GM18507 (cell line): Measurements from ENCODE around the gene LANCL1.

ENCODE experiments used
- DNase-seq: peaks from one replicate; pipeline ENCODE4 v3.0.0; 2011; ENCODE audit warnings: low read depth; ENCODE audit not compliant: insufficient read length; ENCODE audit errors: extremely low spot score
- FAIRE-seq: peaks from 2 replicates; lab custom pipeline; 2011; peaks lifted over from hg19 to GRCh38; lab: Jason Lieb, UNC

LANCL1 gene

DNA sequence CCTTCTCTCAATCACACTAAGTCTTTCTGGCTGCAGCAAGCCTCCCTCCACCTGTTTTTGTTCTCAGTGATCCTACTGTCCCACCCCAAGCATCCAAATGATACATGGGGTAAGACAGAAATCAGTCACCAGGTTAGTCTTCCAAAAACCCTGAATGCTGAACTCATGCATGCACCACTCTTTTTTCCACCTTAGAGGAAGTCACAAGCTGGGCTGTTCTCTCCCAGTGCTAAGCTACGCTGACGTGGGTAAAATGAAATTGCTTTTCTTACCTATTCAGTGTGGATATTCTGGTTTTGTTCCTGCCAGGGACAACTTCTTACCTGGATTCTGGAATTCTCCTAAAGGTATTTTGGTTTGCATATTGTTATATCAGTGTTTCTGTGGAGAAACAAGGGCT lies 54.2 kb downstream of the LANCL1 start:
- FAIRE-seq = no peak
- no peak for DNase-seq

DNA sequence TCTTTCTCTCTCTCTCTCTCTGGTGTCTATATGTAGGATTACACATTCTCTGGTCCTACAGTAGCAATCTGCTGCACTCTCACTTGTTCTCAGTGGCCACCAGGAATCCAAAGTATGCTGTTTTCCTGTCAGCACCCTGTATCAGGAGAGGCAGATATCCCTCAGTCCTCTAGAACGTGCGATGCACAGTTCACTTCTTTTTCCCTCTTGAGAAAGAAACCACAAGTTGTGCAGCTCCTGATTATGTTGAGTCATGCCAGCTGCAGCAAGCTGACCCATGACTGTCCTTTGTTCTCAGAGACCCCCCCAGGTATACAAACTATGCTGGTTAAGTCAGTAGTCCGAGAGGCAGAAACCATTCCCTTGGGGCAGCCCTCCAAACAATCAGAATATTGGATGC lies 54.6 kb downstream of the LANCL1 start:
- DNase-seq (no peak), FAIRE-seq (no peak)

DNA sequence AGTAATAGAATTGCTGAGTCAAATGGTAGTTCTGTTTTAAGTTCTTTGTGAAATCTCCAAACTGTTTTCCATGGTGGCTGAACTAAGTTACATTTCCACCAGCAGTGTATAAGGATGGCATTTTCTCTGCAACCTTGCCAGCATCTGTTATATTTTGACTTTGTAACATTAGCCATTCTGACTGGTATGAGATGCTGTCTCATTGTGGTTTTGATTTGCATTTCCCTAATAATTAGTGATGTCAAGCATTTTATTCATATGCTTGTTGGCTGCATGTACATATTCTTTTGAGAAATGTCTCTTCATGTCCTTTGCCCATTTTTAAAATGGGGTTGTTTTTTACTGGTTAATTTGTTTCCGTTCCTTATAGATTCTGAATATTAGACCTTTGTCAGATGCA lies 63.9 kb downstream of the LANCL1 start:
- FAIRE-seq (no peak), DNase-seq (no peak)

DNA sequence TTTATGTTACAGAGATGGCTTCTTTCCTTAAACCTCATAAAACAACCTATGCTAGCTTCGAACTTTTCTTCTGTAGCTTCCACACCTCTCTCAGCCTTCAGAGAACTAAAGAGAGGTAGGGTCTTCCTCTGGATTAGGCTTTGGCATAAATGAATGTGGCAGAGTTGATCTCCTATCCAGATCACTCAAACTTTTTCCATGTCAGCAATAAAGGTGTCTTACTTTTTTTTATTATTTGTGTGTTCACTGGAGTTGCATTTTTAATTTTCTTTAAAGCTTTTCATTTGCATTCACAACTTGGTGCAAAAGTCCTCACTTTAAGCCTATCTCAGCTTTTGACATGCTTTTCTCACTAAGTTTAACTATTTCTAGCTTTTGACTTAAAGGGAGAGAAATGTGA lies 66.0 kb downstream of the LANCL1 start:
- no peak for FAIRE-seq
- no peak for DNase-seq

DNA sequence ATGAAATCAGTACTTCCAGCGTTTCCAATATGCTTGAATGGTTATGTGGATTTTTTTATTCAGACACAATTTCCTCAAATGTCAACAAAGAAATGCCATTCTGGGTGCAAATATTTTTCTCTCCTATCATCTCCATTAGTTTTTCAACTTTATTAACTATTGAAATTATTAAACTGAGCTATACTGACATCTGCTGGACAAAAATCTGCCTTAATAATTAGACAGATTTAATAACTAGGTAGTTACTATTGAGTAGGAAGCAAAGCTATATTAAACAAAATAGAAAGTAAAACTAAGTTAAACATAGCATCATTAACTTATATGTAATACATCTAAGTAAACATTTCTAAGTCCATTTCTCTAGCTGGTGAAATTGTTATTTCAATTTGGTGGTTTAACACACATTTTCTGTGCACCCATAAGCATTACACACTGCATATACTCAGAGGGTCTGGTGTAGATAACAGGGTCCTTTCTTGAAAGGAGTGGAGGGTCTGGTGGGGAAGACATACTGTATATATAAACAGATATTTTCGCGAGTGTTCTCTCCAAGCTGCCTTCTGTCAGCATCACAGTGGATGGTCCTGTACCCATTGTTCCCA lies 77.0 kb downstream of the LANCL1 start:
- DNase-seq = no peak

DNA sequence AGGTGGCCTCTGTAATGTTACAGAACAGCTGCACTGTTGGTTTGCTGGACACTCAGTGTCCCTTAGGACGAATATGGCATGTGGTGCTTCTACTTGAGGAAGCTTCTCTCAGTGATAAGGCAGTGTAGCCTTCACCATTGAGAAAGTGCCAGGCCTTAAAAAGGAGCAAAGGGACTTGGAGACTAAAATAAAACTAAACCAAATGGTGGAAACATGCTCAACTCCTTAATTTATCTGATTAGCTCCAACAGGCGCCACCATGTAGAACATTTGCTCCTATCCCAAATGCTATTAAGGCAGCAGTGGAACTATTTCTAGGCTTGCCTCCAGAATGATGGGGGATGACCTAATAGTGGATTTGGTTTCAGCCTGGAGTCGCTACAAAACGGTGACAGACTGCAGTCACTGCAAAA lies 84.1 kb downstream of the LANCL1 start:
- DNase-seq (no peak), FAIRE-seq (no peak)

More for the DNA sequence above, 77.0 kb downstream of the LANCL1 start:
- no peak for FAIRE-seq

DNA sequence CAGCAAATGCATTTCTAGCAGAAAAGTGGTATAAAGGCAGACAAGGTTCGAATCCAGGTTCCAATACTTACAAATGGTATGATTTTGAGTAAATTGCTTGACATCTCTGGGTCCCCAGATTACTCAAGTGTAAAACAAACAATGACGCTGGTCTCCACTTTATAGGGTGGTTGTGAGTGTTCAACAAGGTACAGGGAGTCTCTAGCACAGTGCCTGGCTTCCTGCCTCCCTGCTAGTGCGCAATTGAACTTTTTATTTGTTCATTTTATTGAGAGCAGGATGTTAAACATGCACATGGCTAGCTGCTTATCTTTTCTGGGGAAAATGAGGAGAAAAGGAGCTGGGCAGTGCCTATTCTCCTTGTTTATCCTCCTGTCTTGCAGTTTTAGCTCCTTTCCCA lies 86.7 kb downstream of the LANCL1 start:
- DNase-seq = no peak
- FAIRE-seq = no peak

DNA sequence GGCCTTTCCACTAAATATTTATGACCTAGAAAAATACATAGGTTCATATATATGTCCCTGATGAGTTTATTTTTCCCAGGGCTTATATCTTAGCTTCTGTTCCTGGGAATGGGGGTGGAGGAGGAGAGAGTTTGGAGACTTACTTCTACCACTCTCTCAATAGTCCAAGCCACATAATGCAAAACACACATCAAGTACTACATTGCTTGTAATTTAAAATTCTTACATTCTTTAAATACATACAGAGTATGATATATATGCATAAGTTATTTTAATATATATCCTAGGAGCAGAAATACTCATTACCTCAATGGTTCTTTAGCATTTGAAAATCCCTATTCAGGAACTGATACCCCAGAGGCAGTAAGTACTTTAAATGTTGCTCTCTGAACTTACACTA lies 88.4 kb downstream of the LANCL1 start:
- FAIRE-seq (no peak), DNase-seq (no peak)

DNA sequence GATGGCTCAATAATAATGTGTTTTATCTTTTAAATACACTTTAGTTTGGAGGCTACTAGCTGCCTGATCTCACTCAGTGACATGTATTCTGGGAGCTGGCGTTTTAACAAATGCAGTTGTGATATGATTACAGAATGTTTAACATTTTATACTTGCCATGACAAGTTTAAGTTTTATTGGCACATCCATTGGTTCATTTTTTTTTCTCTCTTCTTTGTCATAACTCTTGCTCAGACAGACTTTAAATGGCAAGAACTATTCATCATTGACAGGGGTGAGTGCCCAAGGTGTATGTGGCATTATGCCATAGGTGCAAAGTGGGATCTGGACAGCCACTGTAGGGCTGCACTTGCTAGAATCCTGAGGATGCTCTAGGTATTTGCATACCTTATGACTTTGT lies 89.5 kb downstream of the LANCL1 start:
- no peak for DNase-seq
- no peak for FAIRE-seq
